Fibroblast of pulmonary artery (primary cell): ENCODE measurements around the gene RPS17.

Source experiments
- DNase-seq: peaks from one replicate; pipeline ENCODE4 v3.0.0-alpha.2; 2010; ENCODE audit warnings: low read depth
- H3K4me3 ChIP-seq: replicated peaks from 2 replicates; pipeline ENCODE4 v1.5.1; 2011; ENCODE audit warnings: low read depth, mild to moderate bottlenecking, control low read depth, low read length, moderate library complexity
- CTCF ChIP-seq: IDR thresholded peaks from 2 replicates; pipeline ENCODE4 v1.5.1; 2011; ENCODE audit warnings: mild to moderate bottlenecking, control low read depth, low read length, inconsistent platforms; ENCODE audit errors: missing control alignments

Gene RPS17

GRCh38 chr15:82558502-82558901, 18.2 kb upstream of the RPS17 start:
- no peak for DNase-seq
- H3K4me3 ChIP-seq = no peak overlapping the region
- TF ChIP-seq CTCF = no peak

GRCh38 chr15:82556315-82557035, 16.2 kb upstream of the RPS17 start:
- TF ChIP-seq CTCF = no peak
- DNase-seq = no peak
- H3K4me3 ChIP-seq = no peak overlapping the region

GRCh38 chr15:82554849-82555248, 14.6 kb upstream of the RPS17 start:
- no peak overlapping the region for H3K4me3 ChIP-seq
- TF ChIP-seq CTCF = no peak
- DNase-seq = no peak

- no peak for TF ChIP-seq CTCF
- no peak overlapping the region for H3K4me3 ChIP-seq
- DNase-seq = no peak
These were observed 14.1 kb upstream of the RPS17 start for GRCh38 chr15:82554351-82554750.

- no peak for TF ChIP-seq CTCF
These were observed 13.6 kb upstream of the RPS17 start for GRCh38 chr15:82553846-82554245.

GRCh38 chr15:82552861-82553260, 12.6 kb upstream of the RPS17 start:
- no peak for TF ChIP-seq CTCF
- no peak for DNase-seq
- no peak overlapping the region for H3K4me3 ChIP-seq

More at GRCh38 chr15:82553846-82554245, 13.6 kb upstream of the RPS17 start:
- DNase-seq = no peak
- no peak overlapping the region for H3K4me3 ChIP-seq

GRCh38 chr15:82551646-82552247, 11.5 kb upstream of the RPS17 start:
- TF ChIP-seq CTCF = no peak
- no peak for DNase-seq
- H3K4me3 ChIP-seq = no peak overlapping the region
